ENCODE results near the gene TMEM108. TPM values are rescaled to one million over a fixed set of nuclear protein-coding genes. Genes with fewer than 3 reads are reported as not detected.
"Not testable (repeated sequence)": the region's sequence is repeated elsewhere in the genome, so short reads cannot be mapped to it uniquely, and the experiment has no call there.

The TMEM108 gene
- polyA plus RNA-seq, 1 of the 3 experiments (the other 2 are of a cell fraction): 8.6 TPM

DNA sequence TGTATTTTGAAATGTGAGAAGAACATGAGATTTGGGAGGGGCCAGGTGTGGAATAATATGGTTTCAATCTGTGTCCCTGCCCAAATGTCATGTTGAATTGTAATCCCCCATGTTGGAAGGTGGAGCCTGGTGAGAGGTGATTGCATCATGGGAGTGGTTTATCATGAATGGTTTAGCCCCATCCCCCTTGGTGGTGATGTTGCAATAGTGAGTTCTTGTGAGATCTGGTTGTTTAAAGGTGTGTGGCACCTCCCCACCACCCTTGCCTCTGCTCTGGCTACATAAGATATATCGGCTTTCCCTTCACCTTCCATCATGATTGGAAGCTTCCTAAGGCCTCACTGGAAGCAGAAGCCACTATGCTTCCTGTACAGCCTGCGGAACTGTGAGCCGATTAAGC, 23.9 kb upstream of the TMEM108 start:
- Histone ChIP-seq H3K27ac (ENCODE audit: low read depth in 2 of 2, low read length in 1 of 2) (no peak overlapping the region), H3K36me3 (replicated peaks in 1 of 2; ENCODE audit: control insufficient read depth in 1 of 2, insufficient read depth in 2 of 2, low read length in 1 of 2) (no peaks in the 10 kb centered on the region), H3K27me3 (ENCODE audit: insufficient read depth) (no peaks in the 10 kb centered on the region), H3K9me2 (no peaks in the 10 kb centered on the region), H2AFZ (ENCODE audit: low read depth) (no peak overlapping the region), H3K9me3 (no peaks in the 10 kb centered on the region), H3K4me3 (ENCODE audit: low read depth in 2 of 2, low read length in 1 of 2) (no peak overlapping the region), H3F3A (replicated peaks; ENCODE audit: insufficient read depth) (no peaks in the 10 kb centered on the region), H3K9ac (no peak overlapping the region), H4K20me1 (ENCODE audit: insufficient read depth) (no peaks in the 10 kb centered on the region), H3K4me2 (no peak overlapping the region), H3K4me1 (ENCODE audit: control insufficient read depth in 1 of 2, insufficient read depth in 2 of 2, low read depth in 1 of 2, low read length in 1 of 2) (peaks cover 0 to 13% of the 10 kb centered on the region in 2 experiments; a peak in 2 of 4 replicates), H3K79me2 (ENCODE audit: insufficient read depth) (no peaks in the 10 kb centered on the region)
- POLR2A ChIA-PET: no interaction called here
- 75% methylated on average over 3 of the region's 3 CpGs for WGBS (ENCODE audit: low lambda C conversion rate)
- CTCF ChIA-PET: interaction anchor here (1.0 kb wide), 1 partner anchor 288 kb away, joined by 3 read pairs; no protein-coding TSS in a partner anchor
- TF ChIP-seq TEAD4 (IDR thresholded peaks at IDR 0.05; ENCODE audit: borderline replicate concordance, insufficient read depth): no peak
- TF ChIP-seq, protein P1, sequence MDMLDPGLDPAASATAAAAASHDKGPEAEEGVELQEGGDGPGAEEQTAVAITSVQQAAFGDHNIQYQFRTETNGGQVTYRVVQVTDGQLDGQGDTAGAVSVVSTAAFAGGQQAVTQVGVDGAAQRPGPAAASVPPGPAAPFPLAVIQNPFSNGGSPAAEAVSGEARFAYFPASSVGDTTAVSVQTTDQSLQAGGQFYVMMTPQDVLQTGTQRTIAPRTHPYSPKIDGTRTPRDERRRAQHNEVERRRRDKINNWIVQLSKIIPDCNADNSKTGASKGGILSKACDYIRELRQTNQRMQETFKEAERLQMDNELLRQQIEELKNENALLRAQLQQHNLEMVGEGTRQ (IDR thresholded peaks at IDR 0.05; ENCODE audit: borderline replicate concordance, low read depth, low read length): no peak
- no peak for TF ChIP-seq SIN3A (IDR thresholded peaks at IDR 0.05; ENCODE audit: borderline replicate concordance, low read depth, low read length)
- TF ChIP-seq, protein P2, sequence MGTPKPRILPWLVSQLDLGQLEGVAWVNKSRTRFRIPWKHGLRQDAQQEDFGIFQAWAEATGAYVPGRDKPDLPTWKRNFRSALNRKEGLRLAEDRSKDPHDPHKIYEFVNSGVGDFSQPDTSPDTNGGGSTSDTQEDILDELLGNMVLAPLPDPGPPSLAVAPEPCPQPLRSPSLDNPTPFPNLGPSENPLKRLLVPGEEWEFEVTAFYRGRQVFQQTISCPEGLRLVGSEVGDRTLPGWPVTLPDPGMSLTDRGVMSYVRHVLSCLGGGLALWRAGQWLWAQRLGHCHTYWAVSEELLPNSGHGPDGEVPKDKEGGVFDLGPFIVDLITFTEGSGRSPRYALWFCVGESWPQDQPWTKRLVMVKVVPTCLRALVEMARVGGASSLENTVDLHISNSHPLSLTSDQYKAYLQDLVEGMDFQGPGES (IDR thresholded peaks at IDR 0.05; ENCODE audit: low read depth, low read length): no peak
- TF ChIP-seq, protein P3, sequence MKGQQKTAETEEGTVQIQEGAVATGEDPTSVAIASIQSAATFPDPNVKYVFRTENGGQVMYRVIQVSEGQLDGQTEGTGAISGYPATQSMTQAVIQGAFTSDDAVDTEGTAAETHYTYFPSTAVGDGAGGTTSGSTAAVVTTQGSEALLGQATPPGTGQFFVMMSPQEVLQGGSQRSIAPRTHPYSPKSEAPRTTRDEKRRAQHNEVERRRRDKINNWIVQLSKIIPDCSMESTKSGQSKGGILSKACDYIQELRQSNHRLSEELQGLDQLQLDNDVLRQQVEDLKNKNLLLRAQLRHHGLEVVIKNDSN (IDR thresholded peaks at IDR 0.05; ENCODE audit: borderline replicate concordance, low read depth): no peak
- TF ChIP-seq TAF1 (IDR thresholded peaks at IDR 0.05; ENCODE audit: borderline replicate concordance, low read depth, low read length): no peak
- TF ChIP-seq MXI1 (IDR thresholded peaks at IDR 0.05; ENCODE audit: low read depth, low read length): no peak
- TF ChIP-seq GATA2 (CRISPR knock-in tag; IDR thresholded peaks at IDR 0.05): no peak
- no peak for DNase-seq

DNA sequence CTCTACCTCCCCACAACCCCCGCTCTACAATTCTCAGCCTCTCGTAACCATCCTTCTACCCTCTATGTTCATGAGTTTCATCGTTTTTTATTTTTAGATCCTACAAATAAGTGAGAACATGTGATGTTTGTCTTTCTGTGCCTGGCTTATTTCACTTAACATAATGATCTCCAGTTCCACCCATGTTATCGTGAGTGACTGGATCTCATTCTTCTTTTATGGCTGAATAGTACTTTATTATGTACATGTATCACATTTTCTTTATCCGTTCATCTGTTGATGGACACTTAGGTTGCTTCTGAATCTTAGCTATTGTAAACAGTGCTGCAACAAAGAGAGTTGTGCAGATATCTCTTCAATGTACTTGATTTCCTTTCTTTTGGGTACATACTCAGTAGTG, 22.6 kb upstream of the TMEM108 start:
- POLR2A ChIA-PET; H3K27ac ChIP-seq (ENCODE audit: low read depth in 2 of 2, low read length in 1 of 2); H3K4me3 ChIP-seq (ENCODE audit: low read depth in 2 of 2, low read length in 1 of 2); DNase-seq; H3F3A ChIP-seq (replicated peaks; ENCODE audit: insufficient read depth); H3K36me3 ChIP-seq (replicated peaks in 1 of 2; ENCODE audit: control insufficient read depth in 1 of 2, insufficient read depth in 2 of 2, low read length in 1 of 2); H3K9me3 ChIP-seq; H3K79me2 ChIP-seq (ENCODE audit: insufficient read depth); H2AFZ ChIP-seq (ENCODE audit: low read depth); H4K20me1 ChIP-seq (ENCODE audit: insufficient read depth); H3K27me3 ChIP-seq (ENCODE audit: insufficient read depth); H3K4me2 ChIP-seq; CTCF ChIA-PET; H3K9me2 ChIP-seq; H3K9ac ChIP-seq: not testable (repeated sequence)
- WGBS (ENCODE audit: low lambda C conversion rate): 38% methylated on average over 5 of the region's 5 CpGs
- peaks cover 0 to 13% of the 10 kb centered on the region in 2 experiments; a peak in 2 of 4 replicates for H3K4me1 ChIP-seq (ENCODE audit: control insufficient read depth in 1 of 2, insufficient read depth in 2 of 2, low read depth in 1 of 2, low read length in 1 of 2)
- peak in 1 of 2 experiments; percentile 41; a peak in 1 of 4 replicates for TF ChIP-seq EP300 (IDR thresholded peaks at IDR 0.05; ENCODE audit: borderline replicate concordance in 1 of 2, low read depth in 1 of 2, low read length in 1 of 2)
- TF ChIP-seq GATA2 (CRISPR knock-in tag; IDR thresholded peaks at IDR 0.05): peak; percentile 75

All from SK-N-SH (cell line).